ENCODE results near the gene SLC27A4.

DNA sequence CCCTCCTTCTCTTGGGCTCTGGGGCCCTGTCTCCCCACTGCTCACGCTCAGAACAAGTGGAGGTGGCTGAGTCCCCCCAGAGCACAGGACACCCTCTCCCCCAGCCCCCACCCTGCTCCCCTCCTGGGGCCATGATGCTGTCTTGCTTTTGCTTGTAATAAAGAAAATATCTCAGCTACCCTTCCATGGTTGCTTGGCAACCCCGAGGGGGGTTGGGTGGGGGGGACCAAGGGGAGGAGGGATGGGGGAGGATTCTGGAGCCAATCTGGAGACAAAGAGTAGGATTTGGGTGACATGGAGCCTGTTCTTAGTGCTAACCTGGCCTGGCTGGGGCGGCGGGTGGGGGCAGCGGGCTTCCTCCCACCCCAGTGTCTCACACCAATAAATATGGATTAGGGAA, 64.2 kb downstream of the SLC27A4 start:
- TF ChIP-seq, protein P1, sequence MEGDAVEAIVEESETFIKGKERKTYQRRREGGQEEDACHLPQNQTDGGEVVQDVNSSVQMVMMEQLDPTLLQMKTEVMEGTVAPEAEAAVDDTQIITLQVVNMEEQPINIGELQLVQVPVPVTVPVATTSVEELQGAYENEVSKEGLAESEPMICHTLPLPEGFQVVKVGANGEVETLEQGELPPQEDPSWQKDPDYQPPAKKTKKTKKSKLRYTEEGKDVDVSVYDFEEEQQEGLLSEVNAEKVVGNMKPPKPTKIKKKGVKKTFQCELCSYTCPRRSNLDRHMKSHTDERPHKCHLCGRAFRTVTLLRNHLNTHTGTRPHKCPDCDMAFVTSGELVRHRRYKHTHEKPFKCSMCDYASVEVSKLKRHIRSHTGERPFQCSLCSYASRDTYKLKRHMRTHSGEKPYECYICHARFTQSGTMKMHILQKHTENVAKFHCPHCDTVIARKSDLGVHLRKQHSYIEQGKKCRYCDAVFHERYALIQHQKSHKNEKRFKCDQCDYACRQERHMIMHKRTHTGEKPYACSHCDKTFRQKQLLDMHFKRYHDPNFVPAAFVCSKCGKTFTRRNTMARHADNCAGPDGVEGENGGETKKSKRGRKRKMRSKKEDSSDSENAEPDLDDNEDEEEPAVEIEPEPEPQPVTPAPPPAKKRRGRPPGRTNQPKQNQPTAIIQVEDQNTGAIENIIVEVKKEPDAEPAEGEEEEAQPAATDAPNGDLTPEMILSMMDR (IDR thresholded peaks at IDR 0.05) = no peak
- no peak for TF ChIP-seq POLR2AphosphoS5 (IDR thresholded peaks at IDR 0.05)
